Body of pancreas (tissue), 4 donors: ENCODE data around the gene DYSF. TPM values are rescaled to one million over a fixed set of nuclear protein-coding genes. Genes with fewer than 3 reads are reported as not detected.

ENCODE experiments used
- ATAC-seq: fragments of 150-250 bp; one replicate; pipeline ENCODE4 v1.9.1; 2016
- DNase-seq, 4 donors: peaks; one replicate each; pipeline ENCODE4 v3.0.0-alpha.2; 2019
- H3K27ac ChIP-seq, 4 donors: fragments of 200-600 bp; sonication (generic); 1 replicate in 3 of 4; 2 replicates in 1 of 4; pipeline versions ENCODE4 v1.5.1 to v1.6.1; 2016 to 2019; ENCODE audit warnings: mild to moderate bottlenecking in 1 of 4, mixed read lengths in 1 of 4, moderate library complexity in 1 of 4
- H3K27me3 ChIP-seq, 2 donors: fragments of 200-600 bp; sonication (generic); one replicate each; pipeline ENCODE4 v1.6.0; 2016; ENCODE audit warnings: mild to moderate bottlenecking in 1 of 2
- H3K36me3 ChIP-seq, 2 donors: fragments of 200-600 bp; sonication (generic); replicated peaks in 1 of 2; 2 replicates each; pipeline ENCODE4 v1.5.1; 2016; ENCODE audit warnings: low read depth in 2 of 2; ENCODE audit not compliant: insufficient read depth in 1 of 2
- H3K4me1 ChIP-seq: fragments of 200-600 bp; sonication (generic); one replicate; pipeline ENCODE4 v1.6.0; 2016
- H3K4me3 ChIP-seq, 2 donors: fragments of 200-600 bp; sonication (generic); 1 replicate in 1 of 2; 2 replicates in 1 of 2; pipeline ENCODE4 v1.5.1; 2016 to 2019
- H3K9me3 ChIP-seq, 3 donors: fragments of 200-600 bp; sonication (generic); 1 replicate in 2 of 3; 2 replicates in 1 of 3; pipeline ENCODE4 v1.5.1; 2016
- CTCF ChIP-seq, 7 experiments: fragments of 450-650 bp in 4 of 7; fragments of 200-600 bp in 3 of 7; sonication (generic) in 3 of 7; IDR thresholded peaks; one replicate each; pipeline ENCODE4 v1.5.1; 2016 to 2019; ENCODE audit warnings: antibody characterized with exemption in 7 of 7
- POLR2A ChIP-seq, 3 donors: fragments of 450-650 bp; IDR thresholded peaks; one replicate each; pipeline ENCODE4 v1.6.1; 2016; ENCODE audit warnings: antibody characterized with exemption in 3 of 3, mild to moderate bottlenecking in 2 of 3
- WGBS, 2 donors: methylation state at CpG; one replicate each; pipeline ENCODE4 v1.1.5; 2017; 5-methylcytosine and 5-hydroxymethylcytosine counted together
- intact Hi-C: fragments of 100-400 bp; cut with DNase I; formaldehyde crosslinking; loops from one replicate; pipeline ENCODE4 v1.15.1; 2023
- total RNA-seq, 2 donors: library from RNA; depleted of rRNA; stranded (reverse); fragments of >200 nt; gene quantifications; one replicate each; pipeline ENCODE4 v1.1.0, GENCODE V29; 2016

DYSF gene
- total RNA-seq, 2 donors from 2014 or later: 3.1 to 10.9 TPM

- intact Hi-C loops: no loop called here
- H3K36me3 ChIP-seq: no peaks in the 10 kb centered on the region
- DNase-seq: no peak
- H3K4me1 ChIP-seq: no peaks in the 10 kb centered on the region
- H3K4me3 ChIP-seq: no peak overlapping the region
- ATAC-seq: no peak
- TF ChIP-seq POLR2A (IDR thresholded peaks at IDR 0.05) (no peak), CTCF (IDR thresholded peaks at IDR 0.05) (no peak)
- no peaks in the 10 kb centered on the region for H3K27me3 ChIP-seq
- H3K27ac ChIP-seq: no peak overlapping the region
- 87 to 96% methylated on average over 6 of the region's 6 CpGs for WGBS, 2 donors
- no peaks in the 10 kb centered on the region for H3K9me3 ChIP-seq
Measured at GRCh38 chr2:71686781-71687180, 233.4 kb downstream of the DYSF start.

GRCh38 chr2:71687412-71687811 is 234.1 kb downstream of the DYSF start:
- no peaks in the 10 kb centered on the region for H3K9me3 ChIP-seq
- no peaks in the 10 kb centered on the region for H3K36me3 ChIP-seq
- no peak for DNase-seq
- no peak for ATAC-seq
- TF ChIP-seq CTCF (IDR thresholded peaks at IDR 0.05) (no peak), POLR2A (IDR thresholded peaks at IDR 0.05) (no peak)
- no peak overlapping the region for H3K4me3 ChIP-seq
- WGBS, 2 donors: 88 to 95% methylated on average over 6 to 10 of the region's 10 CpGs
- no peak overlapping the region for H3K27ac ChIP-seq
- H3K27me3 ChIP-seq: no peaks in the 10 kb centered on the region
- H3K4me1 ChIP-seq: no peaks in the 10 kb centered on the region
- intact Hi-C loops: no loop called here

- intact Hi-C loops: no loop called here
- no peak overlapping the region for H3K27ac ChIP-seq
- ATAC-seq: no peak
- TF ChIP-seq POLR2A (IDR thresholded peaks at IDR 0.05) (no peak), CTCF (IDR thresholded peaks at IDR 0.05) (no peak)
- H3K9me3 ChIP-seq: no peaks in the 10 kb centered on the region
- H3K27me3 ChIP-seq: no peaks in the 10 kb centered on the region
- 87 to 94% methylated on average over 7 of the region's 7 CpGs for WGBS, 2 donors
- H3K36me3 ChIP-seq: no peaks in the 10 kb centered on the region
- H3K4me1 ChIP-seq: no peaks in the 10 kb centered on the region
- no peak overlapping the region for H3K4me3 ChIP-seq
- peak in 1 of 4 donors; percentile 1 for DNase-seq
Measured at GRCh38 chr2:71688530-71688929, 235.2 kb downstream of the DYSF start.

DNA sequence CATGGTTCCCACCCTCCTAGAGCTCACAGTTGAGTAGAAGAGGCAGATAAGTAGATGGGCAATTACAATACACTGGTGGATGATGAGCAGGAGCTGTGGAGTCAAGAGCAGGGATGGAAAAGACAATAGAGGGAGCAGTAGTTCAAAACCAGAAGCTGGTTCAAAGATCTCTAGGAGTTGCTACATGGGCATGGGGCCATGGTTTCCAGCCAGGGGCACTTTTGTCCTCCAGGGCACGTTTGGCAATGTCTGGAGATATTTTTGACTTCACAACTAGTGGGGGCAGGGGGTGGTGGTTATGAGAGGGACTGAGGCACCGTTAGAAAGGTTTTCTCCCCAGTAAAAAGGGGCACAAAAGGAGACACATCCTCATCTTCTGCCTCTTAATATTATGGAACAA is 236.0 kb downstream of the DYSF start:
- no peaks in the 10 kb centered on the region for H3K36me3 ChIP-seq
- H3K27me3 ChIP-seq: no peaks in the 10 kb centered on the region
- intact Hi-C loops: no loop called here
- DNase-seq (peak in 1 of 4 donors; percentile 2), ATAC-seq (no peak)
- no peaks in the 10 kb centered on the region for H3K4me1 ChIP-seq
- no peak for TF ChIP-seq POLR2A (IDR thresholded peaks at IDR 0.05)
- TF ChIP-seq CTCF (IDR thresholded peaks at IDR 0.05): no peak
- H3K9me3 ChIP-seq: no peaks in the 10 kb centered on the region
- H3K4me3 ChIP-seq: no peak overlapping the region
- no peak overlapping the region for H3K27ac ChIP-seq
- WGBS, 2 donors: 45 to 56% methylated on average over 2 of the region's 2 CpGs

GRCh38 chr2:71689968-71690834 is 236.8 kb downstream of the DYSF start:
- ATAC-seq (no peak), DNase-seq (no peak)
- no peak overlapping the region for H3K27ac ChIP-seq
- TF ChIP-seq CTCF (IDR thresholded peaks at IDR 0.05): no peak
- no peak for TF ChIP-seq POLR2A (IDR thresholded peaks at IDR 0.05)
- no peaks in the 10 kb centered on the region for H3K9me3 ChIP-seq
- no peaks in the 10 kb centered on the region for H3K4me1 ChIP-seq
- H3K36me3 ChIP-seq: no peaks in the 10 kb centered on the region
- 87 to 88% methylated on average over 21 of the region's 21 CpGs for WGBS, 2 donors
- H3K27me3 ChIP-seq: no peaks in the 10 kb centered on the region
- H3K4me3 ChIP-seq: no peak overlapping the region
- intact Hi-C loops: no loop called here
